Fibroblast of skin of left quadriceps (primary cell): ENCODE results near the gene PICALM.
"Not testable (repeated sequence)": the region's sequence is repeated elsewhere in the genome, so short reads cannot be mapped to it uniquely, and the experiment has no call there.

Experiments
- DNase-seq, 2 experiments: peaks; one replicate each; pipeline ENCODE4 v3.0.0-alpha.2; 2013; ENCODE audit warnings: low read depth in 2 of 2

PICALM gene

DNA sequence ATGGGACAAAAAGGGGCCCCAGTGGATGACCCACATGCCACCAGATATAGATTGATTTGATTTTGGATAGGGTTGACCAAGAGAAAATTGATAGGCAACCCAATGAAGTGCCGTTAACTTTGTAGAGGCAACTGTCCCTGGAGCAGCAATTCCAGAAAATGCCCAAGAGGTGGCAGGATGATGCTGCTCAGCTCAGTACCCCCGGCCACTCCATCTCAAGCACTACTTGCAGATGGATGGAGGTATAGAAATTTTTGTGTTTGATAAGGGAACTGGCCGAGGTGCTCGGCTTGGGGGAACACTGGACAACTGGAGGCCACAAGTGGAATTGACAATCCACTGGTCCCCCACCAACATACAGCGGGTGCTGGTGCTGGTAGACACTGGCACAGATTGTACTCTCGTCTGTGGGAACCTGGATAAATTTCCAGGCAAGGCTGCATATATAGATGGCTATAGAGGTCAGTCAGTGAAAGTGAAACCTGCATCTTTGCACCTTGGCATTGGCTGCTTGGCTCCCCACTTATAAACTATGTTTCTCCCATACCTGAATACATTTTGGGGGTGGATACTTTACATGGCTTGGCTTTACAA is 127.4 kb downstream of the PICALM start:
- peak; percentile 21 to 27 for DNase-seq

- DNase-seq = no peak
These were observed 129.5 kb downstream of the PICALM start for GRCh38 chr11:85939099-85940015.

DNA sequence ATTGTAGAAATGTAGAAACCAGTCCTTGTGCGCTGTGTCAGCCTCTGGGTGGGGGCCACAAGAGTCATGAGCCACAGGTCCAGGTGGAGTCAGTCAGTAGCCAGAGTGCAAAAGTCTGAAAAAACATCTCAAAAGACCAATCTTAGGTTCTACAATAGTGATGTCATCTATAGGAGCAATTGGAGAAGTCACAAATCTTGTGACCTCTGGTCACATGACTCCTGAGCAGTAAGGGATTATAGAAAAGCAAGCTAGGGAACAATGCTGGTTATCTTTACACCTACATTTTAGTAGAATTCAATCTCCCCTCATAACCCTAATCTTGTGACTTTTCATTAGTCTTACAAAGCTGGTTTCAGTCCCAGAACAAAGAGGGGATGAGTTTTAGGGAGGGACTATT is 131.0 kb downstream of the PICALM start:
- DNase-seq = no peak

DNA sequence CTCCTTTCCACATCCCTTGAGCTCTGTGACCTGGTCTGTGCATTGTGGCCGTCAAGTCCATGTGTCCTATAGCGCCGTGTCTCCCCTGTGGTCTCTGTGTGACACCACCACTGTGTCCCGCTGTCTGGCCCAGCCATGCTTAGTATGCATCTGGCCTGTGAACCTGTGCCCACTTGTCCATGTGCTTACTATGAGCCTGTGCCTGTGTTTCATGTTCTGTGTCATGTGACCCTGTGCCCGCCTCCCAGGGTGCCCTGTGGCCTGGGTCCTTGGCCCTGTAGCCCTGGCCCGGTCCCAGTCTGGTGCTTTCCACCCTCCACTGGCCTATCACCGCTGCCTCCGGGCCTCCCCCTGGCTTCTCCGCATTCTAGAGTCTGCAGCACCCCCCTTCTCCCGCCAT is 133.1 kb downstream of the PICALM start:
- no peak for DNase-seq

GRCh38 chr11:85934596-85935169 is 134.2 kb downstream of the PICALM start:
- no peak for DNase-seq

GRCh38 chr11:85930879-85931366 is 138.0 kb downstream of the PICALM start:
- no peak for DNase-seq

- DNase-seq = not testable (repeated sequence)
These were observed 142.2 kb downstream of the PICALM start for GRCh38 chr11:85926653-85927214.

GRCh38 chr11:85923455-85923854 is 145.4 kb downstream of the PICALM start:
- DNase-seq = no peak

DNA sequence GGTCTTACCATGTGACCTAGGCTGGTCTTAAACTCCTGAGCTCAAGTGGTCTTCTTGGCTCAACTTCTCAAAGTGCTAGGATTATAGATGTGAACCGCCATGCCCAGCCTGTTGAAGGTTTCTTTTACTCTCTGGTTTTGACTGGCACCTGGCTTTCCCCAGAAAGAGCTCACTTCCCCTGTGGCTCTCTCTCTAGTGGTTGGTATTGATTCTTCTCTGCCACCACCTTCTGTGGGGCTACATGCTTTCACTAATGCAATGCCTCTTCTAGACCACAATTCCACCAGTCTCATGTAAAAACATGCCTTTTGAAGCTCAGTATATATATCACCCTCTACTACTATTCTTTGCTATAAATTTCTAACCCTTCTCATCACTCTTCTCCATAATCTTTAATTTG is 146.5 kb downstream of the PICALM start:
- no peak for DNase-seq

- peak; percentile 10 to 20 for DNase-seq
These were observed 149.7 kb downstream of the PICALM start for GRCh38 chr11:85918910-85919794.

DNA sequence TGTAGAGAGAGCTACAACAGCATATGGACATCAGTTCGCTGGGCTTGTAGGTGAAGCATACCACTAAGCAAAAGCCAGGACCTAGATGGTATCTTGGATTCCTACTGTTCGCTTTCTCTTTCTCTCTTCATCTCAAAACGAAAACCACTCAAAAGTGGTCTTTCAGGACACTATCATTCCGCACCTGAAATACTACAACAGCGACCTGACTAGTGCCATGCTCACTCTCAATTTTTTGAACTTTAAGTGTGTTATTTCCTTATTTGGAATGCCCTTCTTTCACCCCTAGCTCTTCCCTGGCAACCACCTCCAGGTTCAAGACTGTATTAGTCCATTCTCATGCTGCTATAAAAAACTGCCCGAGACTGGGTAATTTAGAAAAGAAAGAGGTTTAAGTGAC is 154.5 kb downstream of the PICALM start:
- no peak for DNase-seq

- DNase-seq = no peak
These were observed 155.4 kb downstream of the PICALM start for GRCh38 chr11:85913513-85913912.

DNA sequence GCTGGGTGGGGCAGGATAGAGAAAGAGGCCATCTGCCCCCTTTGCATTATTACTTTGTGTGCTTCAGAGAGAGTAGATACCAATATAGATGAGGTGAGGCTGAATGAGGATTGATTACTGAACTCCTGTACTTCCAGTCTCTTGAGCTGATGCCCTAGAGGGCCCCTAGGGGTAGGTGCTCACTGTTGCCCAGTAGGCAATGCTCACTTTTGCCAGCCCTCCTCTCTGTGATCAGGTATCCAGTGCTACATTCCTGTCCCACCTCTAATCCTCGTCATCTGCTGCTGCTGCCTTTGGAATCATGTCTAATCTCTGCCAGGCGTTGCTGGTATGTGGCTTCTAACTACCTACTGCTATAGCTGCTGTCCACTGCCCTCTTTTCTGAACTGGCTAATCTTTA is 156.5 kb downstream of the PICALM start:
- no peak for DNase-seq
